RWPE1 (cell line): Measurements from ENCODE around the gene NCOA6.

ENCODE experiments used
- CTCF ChIA-PET: fragments of 350-600 bp; sonication (Branson Sonifier 250); formaldehyde crosslinking; extraction: SDS; loops from one replicate; lab custom pipeline; 2021; lab: Yijun Ruan, JAX
- POLR2A ChIA-PET: fragments of 400-600 bp; formaldehyde crosslinking; extraction: SDS; loops from one replicate; lab custom pipeline; 2020; ENCODE audit warnings: antibody characterized with exemption; ENCODE audit not compliant: low non-redundant PET; lab: Yijun Ruan, JAX
- DNase-seq: peaks from one replicate; pipeline ENCODE4 v3.0.0; 2012; ENCODE audit warnings: low spot score
- H3K27ac ChIP-seq: fragments of 450-650 bp; 2 replicates; pipeline ENCODE4 v1.5.1; 2017
- TF ChIP-seq, protein P1 (sequence below): fragments of 450-650 bp; conservative IDR thresholded peaks from 2 replicates; pipeline ENCODE4 v1.5.1; 2017; ENCODE audit warnings: low read depth, mild to moderate bottlenecking

Gene NCOA6

DNA sequence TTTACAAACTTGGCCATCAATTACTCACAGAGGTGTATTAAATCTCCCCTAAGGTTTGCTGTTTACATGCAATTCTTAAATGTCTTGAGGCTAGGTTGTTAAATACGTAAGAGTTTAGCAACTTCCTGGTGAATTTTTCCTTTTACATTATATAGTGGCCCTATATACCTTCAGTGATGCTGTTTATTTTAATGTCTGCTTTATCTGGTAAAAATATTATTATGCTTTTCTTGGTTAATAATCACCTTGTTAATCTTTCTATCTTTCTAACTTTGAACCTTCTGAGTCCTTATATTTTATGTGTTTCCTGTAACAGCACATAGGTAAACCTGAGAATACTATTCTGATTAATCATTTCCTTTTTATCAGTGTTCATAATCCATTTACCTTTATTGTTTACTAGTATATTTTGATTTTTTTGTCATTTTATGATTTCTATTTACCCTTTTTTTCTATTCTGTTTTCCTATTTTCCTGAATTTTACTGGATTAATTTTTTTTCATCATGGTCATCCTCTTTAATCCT, 63.4 kb downstream of the NCOA6 start:
- ChIA-PET POLR2A (no interaction called here), CTCF (interaction anchor here (0.6 to 0.7 kb wide), 3 partner anchors 37 to 153 kb away, joined by 3 to 4 read pairs (median 3); no protein-coding TSS in a partner anchor)
- TF ChIP-seq, protein P1, sequence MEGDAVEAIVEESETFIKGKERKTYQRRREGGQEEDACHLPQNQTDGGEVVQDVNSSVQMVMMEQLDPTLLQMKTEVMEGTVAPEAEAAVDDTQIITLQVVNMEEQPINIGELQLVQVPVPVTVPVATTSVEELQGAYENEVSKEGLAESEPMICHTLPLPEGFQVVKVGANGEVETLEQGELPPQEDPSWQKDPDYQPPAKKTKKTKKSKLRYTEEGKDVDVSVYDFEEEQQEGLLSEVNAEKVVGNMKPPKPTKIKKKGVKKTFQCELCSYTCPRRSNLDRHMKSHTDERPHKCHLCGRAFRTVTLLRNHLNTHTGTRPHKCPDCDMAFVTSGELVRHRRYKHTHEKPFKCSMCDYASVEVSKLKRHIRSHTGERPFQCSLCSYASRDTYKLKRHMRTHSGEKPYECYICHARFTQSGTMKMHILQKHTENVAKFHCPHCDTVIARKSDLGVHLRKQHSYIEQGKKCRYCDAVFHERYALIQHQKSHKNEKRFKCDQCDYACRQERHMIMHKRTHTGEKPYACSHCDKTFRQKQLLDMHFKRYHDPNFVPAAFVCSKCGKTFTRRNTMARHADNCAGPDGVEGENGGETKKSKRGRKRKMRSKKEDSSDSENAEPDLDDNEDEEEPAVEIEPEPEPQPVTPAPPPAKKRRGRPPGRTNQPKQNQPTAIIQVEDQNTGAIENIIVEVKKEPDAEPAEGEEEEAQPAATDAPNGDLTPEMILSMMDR: no peak
- no peak for DNase-seq
- no peak overlapping the region for H3K27ac ChIP-seq

DNA sequence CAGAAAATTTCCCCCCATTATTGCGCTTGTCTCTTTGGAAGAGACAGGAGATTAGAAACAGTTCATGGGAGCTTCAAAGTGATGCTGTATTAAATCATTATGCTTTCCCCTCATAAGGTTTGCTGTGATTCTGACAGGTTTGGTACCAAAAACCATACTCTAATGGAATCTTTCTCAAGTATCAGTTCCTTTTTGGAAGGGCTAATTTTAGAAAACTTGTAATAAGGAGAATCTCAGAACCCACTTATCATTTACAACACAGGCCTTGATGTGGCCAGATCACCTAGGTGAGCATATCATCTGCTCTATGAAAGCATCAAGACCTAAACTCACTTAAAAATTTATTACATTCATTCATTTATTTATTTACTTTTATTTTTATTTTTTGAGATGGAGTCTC, 70.1 kb downstream of the NCOA6 start:
- TF ChIP-seq, protein P1: no peak
- POLR2A ChIA-PET: no interaction called here
- DNase-seq: no peak
- CTCF ChIA-PET: no interaction called here
- no peak overlapping the region for H3K27ac ChIP-seq

DNA sequence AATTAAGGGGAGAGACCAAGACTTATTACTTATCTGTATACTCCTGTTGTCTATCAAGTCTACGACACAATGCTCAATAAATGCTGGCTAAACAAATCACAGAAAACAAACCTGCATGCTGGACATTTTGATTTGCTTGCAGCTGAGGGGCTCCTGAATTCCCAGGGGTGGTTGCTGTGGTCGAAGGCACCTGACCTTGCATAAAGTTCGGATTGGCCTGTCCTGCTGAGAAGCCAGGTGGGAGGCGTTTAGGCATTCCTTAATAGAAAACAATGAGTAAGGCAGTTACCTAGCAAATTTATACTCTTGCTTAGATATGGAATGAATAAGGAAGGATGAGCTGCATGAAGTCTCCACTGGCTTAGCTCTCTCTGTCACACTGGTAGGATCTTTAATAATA, 70.8 kb downstream of the NCOA6 start:
- ChIA-PET POLR2A (no interaction called here), CTCF (interaction anchor here (0.7 to 1.1 kb wide), 5 partner anchors 10 to 185 kb away, joined by 3 to 8 read pairs (median 4); no protein-coding TSS in a partner anchor)
- TF ChIP-seq, protein P1: no peak
- DNase-seq: no peak
- no peak overlapping the region for H3K27ac ChIP-seq

DNA sequence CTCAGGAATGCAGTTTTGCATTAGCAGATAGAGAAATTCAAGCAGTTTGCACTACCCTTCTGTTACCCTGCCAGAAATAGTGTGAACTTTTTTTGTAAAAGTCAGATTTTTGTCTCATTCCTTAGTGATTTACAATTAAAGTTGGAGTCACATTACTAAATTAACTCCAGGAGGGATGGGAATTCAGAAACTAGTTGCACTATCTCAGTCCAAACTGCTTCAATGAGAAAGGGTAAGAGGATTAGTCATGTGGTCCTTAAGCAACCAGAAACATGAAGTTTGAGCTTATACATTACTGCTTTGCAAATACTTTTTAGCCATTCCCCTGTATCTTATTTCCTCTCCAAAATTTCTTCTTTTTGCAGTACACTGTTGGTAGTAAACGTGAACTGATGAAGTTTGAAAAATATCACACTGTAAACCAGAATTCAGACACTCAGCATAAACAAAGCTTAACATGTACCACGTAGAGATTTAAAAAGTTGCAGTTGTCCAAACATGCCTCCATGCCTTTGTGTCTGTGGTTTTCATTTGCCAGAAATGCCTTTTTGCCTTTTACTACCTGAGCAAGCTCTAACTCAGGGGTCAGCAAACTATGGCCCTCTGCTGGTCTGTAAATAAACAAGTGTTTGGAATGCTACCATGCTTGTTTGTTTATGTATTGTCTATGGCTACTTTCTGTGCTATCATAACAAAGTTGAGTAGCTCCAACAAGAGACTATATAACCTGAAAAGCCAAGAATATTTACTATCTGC, 71.6 kb downstream of the NCOA6 start:
- H3K27ac ChIP-seq: no peak overlapping the region
- TF ChIP-seq, protein P1: no peak
- no peak for DNase-seq
- ChIA-PET CTCF (interaction anchor here (0.6 to 1.1 kb wide), 8 partner anchors 10 to 201 kb away, joined by 3 to 8 read pairs (median 4); no protein-coding TSS in a partner anchor), POLR2A (interaction anchor here (0.6 kb wide), 1 partner anchor 25 kb away, joined by 3 read pairs; no protein-coding TSS in a partner anchor)

DNA sequence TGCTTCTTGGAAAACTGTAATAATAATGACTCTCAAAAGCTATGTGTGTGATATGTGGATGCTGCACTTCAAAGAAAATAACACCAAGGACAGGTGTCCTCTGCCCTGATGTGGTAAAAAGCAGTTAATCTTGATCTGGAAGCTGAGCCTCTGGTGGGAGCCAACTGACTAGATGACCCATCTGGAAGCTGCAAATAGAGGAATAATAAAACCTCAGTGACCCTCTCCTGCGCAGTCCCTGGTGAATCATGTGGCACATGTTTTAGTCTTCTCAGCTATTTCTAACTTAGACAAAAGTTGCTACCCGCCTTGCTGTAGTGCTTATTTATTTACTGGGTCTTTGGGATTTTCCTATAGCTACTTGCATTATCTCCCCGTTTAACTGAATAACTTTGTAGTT, 74.0 kb downstream of the NCOA6 start:
- DNase-seq: no peak
- ChIA-PET POLR2A (no interaction called here), CTCF (interaction anchor here (0.6 to 1.3 kb wide), 4 partner anchors 13 to 403 kb away, joined by 3 to 7 read pairs (median 4); no protein-coding TSS in a partner anchor)
- H3K27ac ChIP-seq: no peak overlapping the region
- TF ChIP-seq, protein P1: no peak

DNA sequence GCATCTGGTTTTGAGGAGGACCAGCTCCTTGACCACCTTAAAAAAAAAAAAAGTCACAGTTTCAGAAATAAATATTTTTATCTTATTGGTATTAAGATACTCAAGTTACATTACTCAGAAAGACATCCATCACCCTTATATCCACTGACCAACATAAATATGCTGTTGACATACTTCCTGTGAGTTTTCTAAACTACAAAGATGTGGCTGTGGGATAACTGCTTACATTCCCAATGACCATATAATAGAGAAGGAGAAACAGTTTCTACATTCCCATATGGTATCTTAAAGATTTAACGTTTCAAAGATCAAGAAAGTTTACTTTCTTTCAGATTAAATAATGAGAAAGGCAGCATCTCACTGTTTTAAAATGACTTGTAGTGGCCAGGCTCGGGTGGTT, 75.0 kb downstream of the NCOA6 start:
- TF ChIP-seq, protein P1: no peak
- POLR2A ChIA-PET: no interaction called here
- CTCF ChIA-PET: interaction anchor here (0.6 kb wide), 2 partner anchors 23 to 37 kb away, joined by 3 read pairs; no protein-coding TSS in a partner anchor

More for the DNA sequence above, 75.0 kb downstream of the NCOA6 start:
- DNase-seq: no peak
- H3K27ac ChIP-seq: no peak overlapping the region
